ENCODE data around the gene NGB. TPM values are rescaled to one million over a fixed set of nuclear protein-coding genes. Genes with fewer than 3 reads are reported as not detected.

Gene NGB
- total and polyA plus RNA-seq, 2 donors (not counting 3 experiments of a cell fraction or from before 2014, with no cell fraction given), result not detected

- FAIRE-seq (no peak), DNase-seq (ENCODE audit: low read depth, low spot score) (no peak)
- dilution Hi-C loops (cut with MboI; ENCODE audit: extremely low pct_ligation_motif_present, low sequenced_read_pairs) (no loop called here), intact Hi-C loops (cut with micrococcal nuclease) (no loop called here)
- Histone ChIP-seq H3K4me2 (ENCODE audit: insufficient read depth, low read length) (no peak overlapping the region), H3K9me1 (replicated peaks; ENCODE audit: control insufficient read depth, extremely low read depth, insufficient read depth, low read length) (no peaks in the 10 kb centered on the region), H3K36me3 (ENCODE audit: control insufficient read depth in 2 of 2, extremely low read depth in 1 of 2, insufficient read depth in 2 of 2, low read length in 2 of 2) (peaks cover 4 to 7% of the 10 kb centered on the region in 2 experiments), H3K4me1 (ENCODE audit: control insufficient read depth, extremely low read depth, insufficient read depth, low read length) (no peaks in the 10 kb centered on the region), H4K20me1 (replicated peaks; ENCODE audit: control insufficient read depth, extremely low read depth, insufficient read depth, low read length) (no peaks in the 10 kb centered on the region), H3K27ac (ENCODE audit: insufficient read depth, low read depth, low read length) (no peak overlapping the region), H3K9me3 (replicated peaks; ENCODE audit: control insufficient read depth, insufficient read depth, low read length) (no peaks in the 10 kb centered on the region), H3K27me3 (ENCODE audit: control insufficient read depth in 2 of 2, insufficient read depth in 2 of 2, low read length in 2 of 2) (peaks cover 8 to 10% of the 10 kb centered on the region in 2 experiments), H3K4me3 (replicated peaks in 1 of 3; ENCODE audit: insufficient read depth in 1 of 3, low read depth in 1 of 3, low read length in 3 of 3) (no peak overlapping the region), H3K9ac (replicated peaks; ENCODE audit: extremely low read depth, insufficient read depth, low read length) (no peak overlapping the region), H2AFZ (ENCODE audit: low read depth, low read length) (no peak overlapping the region), H3K79me2 (ENCODE audit: control insufficient read depth, insufficient read depth, low read length) (no peaks in the 10 kb centered on the region)
- no TSS peak for BruUV-seq (replicated peaks)
- CTCF ChIA-PET, result no interaction called here
- no peak for TF ChIP-seq FOS (IDR thresholded peaks at IDR 0.05; ENCODE audit: borderline replicate concordance, insufficient read depth, low read length)
- TF ChIP-seq JUN (IDR thresholded peaks at IDR 0.05; ENCODE audit: borderline replicate concordance, insufficient read depth, insufficient read length, low read depth), result no peak
- no peak for TF ChIP-seq EZH2 (IDR thresholded peaks at IDR 0.05; ENCODE audit: borderline replicate concordance, low read depth, low read length, severe bottlenecking)
- no peak for TF ChIP-seq CTCF (IDR thresholded peaks at IDR 0.05; ENCODE audit: extremely low read depth in 1 of 2, insufficient read depth in 1 of 2, low read depth in 1 of 2, low read length in 2 of 2)
- TF ChIP-seq MAX (IDR thresholded peaks at IDR 0.05; ENCODE audit: insufficient read depth, insufficient read length), result no peak
- no peak for TF ChIP-seq POLR2AphosphoS5 (IDR thresholded peaks at IDR 0.05; ENCODE audit: insufficient read depth, low read depth, low read length)
- no peak for TF ChIP-seq POLR2A (IDR thresholded peaks at IDR 0.05; ENCODE audit: low read depth, low read length)
- no peak for TF ChIP-seq MYC (IDR thresholded peaks at IDR 0.05; ENCODE audit: low read depth, low read length)
- TF ChIP-seq GATA2 (IDR thresholded peaks at IDR 0.05; ENCODE audit: insufficient read depth, insufficient read length, low read depth, low read length), result no peak
- POLR2A ChIA-PET, result no interaction called here
Observed at GRCh38 chr14:77275601-77276017, 4.6 kb upstream of the NGB start.
